Endothelial cell of hepatic sinusoid (primary cell): ENCODE measurements around the gene MAPKAPK3.

ENCODE experiments used
- in situ Hi-C: cut with HindIII; loops from 2 replicates; pipeline ENCODE4 v1.10.0; 2017; ENCODE audit warnings: low sequenced_read_pairs

MAPKAPK3 gene

DNA sequence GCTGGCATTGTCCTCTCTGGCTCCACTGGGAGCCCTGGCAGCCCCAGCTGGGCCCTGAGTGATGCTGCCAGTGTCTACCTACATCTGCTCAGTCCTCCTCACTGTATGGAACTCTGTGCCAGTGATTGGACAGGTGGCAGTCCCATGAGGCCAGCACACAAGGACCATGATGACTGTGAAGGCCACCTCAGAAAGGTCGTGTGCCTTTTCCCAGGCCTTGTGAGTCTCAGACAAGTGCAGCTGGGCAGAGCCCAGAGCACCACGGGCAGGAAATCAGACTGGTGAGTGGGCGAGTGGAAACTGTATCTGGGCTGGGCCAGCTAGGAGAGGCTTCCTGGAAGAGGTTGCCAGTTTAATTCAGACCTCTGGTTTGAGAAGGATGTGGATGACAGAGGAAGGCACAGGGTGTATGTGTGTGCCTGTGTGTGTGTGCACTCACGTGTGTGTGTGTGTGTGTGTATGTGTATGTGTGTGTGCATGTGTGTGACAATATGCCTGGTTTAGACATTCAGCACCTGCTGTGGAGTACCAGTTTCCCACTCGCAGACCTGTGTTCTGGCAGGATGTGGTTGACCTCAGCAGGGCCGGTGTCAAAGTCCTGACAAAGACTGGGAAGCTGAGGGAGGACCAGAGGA is 7.0 kb downstream of the MAPKAPK3 start:
- in situ Hi-C loops = loop anchor here (25.0 kb wide), 1 partner anchor 1038 kb away; the partner anchor contains the start of gene TEX264

DNA sequence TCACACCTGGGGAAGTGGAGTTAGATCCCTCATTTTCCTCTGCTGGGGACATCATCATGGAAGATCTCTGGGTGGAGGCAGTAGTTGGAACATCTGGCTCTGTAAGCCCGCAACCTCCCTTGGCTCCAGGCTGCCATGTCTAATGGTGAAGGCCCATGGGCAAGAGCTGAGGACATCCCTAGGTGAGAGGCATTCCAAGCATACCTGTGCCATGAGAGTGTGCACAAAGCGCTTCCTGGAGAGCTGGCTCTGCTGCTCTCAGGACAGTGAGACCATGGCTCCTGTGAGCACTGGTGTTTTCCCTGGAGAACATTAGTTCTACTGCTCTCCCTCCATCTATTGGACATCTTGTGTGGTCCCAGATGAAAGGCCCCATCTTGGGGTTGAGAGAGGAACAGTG is 7.7 kb downstream of the MAPKAPK3 start:
- in situ Hi-C loops = loop anchor here (25.0 kb wide), 1 partner anchor 1038 kb away; the partner anchor contains the start of gene TEX264

DNA sequence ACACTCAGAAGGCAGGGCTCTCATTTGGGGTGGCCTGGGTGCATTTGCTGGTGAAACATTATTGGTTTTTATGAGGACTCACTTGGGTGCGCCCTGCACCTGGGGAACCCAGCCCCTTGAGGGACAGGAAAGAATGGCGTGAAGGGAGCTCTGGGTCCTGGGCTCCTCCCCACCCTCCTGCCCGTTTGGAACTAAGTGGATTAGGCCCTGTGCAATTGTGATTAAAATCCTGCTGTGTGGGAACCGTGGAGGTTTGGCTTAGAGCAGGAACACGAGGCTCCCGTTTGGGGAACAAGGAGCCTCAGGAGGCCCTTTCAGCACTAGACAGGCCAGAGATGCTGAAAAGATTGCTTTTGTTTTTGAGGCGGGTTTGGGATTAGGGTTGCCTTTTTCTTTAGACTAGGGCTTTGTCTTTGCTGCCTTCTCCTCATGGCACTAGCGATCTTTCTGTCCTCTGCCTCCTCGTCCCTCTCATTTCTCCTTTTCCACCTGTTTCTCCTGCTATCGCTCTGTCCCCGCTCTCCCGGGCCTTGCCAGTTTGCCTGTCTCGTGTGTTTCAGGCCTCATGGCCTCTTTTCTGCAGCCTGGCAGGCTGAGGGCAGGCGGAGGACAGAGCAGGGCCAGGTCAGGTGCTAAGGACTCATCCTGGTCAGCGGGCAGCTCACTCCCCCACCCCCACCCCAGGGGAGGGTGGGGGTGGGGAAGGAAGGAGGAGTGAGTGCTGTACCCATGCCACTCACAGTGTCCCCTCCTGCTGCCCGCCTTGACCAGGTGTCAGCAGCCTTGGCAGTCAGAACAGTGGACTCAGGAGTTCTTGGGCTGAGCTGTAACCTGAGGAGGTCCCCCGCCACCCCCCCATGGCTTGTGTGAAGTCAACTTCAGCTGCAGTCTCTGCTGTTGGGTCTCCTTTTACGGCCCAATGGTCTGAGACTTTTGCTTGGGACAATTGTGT is 8.6 kb downstream of the MAPKAPK3 start:
- in situ Hi-C loops = no loop called here

DNA sequence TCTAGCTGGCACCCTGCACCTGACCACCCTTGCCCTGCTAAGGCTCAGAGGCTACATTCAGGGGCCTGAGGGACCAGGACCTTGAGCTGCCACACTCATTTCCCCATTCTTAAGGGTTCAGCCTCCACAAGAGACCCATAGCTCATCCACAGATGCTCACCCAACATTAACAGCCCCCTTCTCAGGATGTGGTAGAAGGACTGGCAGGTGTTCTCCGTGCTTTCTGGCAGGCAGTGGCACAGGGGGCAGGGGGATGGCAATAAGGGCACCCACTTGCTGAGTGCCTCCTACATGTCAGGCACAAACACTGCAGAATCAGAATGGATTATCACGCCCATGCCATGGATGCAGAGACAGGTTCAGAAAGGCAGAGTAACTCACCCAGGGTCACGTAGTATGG is 9.4 kb downstream of the MAPKAPK3 start:
- in situ Hi-C loops = no loop called here

DNA sequence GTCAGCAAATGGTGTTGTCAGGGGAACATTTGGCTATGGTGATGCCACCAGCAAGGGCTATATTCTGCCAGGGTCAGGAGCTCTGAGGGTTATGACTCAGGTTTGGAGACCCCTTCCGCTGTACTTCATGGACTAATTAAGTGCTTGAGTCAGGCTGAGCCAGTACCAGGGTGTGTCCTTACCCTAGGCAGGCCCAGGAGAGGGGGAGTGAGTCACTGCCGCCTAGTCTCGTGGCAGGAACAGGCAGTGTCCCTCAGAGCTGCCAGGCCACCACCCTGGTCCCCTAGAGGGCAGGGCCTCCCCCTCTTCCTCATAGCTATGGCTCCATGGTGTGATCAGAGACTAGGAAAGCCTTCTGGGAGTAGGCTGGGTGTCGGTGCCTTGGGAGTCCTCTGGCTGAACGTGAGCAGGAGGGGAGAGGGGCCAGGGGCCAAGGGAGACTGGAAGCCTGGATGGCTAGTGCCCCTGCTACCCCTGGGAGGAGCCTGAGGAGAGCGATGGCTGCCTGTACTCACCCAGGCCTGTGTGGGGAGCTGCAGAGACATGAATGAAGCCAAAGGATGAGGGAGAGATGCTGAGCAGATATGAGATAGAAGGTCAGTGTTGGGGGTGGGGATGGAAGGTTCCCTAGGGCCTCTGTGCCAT is 10.6 kb downstream of the MAPKAPK3 start:
- in situ Hi-C loops = no loop called here

- in situ Hi-C loops = no loop called here
Measured at GRCh38 chr3:50628601-50629000, 11.7 kb downstream of the MAPKAPK3 start.

GRCh38 chr3:50630394-50630793 is 13.4 kb downstream of the MAPKAPK3 start:
- in situ Hi-C loops = no loop called here

DNA sequence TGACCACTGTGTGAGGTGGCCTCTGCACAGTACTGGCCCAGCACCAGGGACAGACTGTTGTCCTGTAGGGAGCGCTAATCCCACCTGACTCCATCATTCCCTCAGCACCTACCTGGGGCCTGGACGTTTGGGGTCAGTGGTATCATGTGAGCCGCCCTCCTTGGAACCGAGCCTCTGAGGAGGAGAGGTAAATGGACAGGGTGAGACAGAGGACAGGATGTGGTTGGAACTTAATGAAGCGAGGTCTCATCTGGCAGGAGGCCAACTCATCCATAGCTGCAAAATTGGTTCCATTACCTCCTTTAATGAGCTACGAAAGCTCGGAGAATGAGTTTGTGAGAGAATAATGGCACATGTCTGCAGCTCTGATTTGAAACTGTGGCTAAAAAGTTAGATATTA is 13.9 kb downstream of the MAPKAPK3 start:
- in situ Hi-C loops = no loop called here

- in situ Hi-C loops = no loop called here
Measured at GRCh38 chr3:50632450-50632849, 15.5 kb downstream of the MAPKAPK3 start.

- in situ Hi-C loops = no loop called here
Measured at GRCh38 chr3:50633230-50633790, 16.4 kb downstream of the MAPKAPK3 start.

- in situ Hi-C loops = no loop called here
Measured at GRCh38 chr3:50635066-50635465, 18.1 kb downstream of the MAPKAPK3 start.

DNA sequence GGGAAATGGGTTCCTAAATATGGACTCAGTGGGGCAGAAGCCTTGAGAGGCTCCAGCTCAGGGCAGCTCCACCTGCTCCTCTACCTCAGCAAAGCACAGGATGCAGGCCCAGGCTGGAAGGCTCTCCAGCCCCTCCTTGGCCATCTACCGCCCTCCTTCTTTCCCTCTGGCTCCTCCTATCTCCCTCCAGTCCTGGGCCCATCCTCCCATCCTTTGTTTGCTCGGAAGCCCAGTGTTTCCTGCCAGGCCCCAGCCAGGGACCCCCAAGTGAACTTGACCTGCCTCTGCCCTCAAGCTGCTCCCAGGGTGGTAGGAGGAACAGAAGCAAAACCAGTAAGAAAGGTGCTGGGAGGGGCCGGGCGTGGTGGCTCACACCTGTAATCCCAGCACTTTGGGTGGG is 20.1 kb downstream of the MAPKAPK3 start:
- in situ Hi-C loops = no loop called here

DNA sequence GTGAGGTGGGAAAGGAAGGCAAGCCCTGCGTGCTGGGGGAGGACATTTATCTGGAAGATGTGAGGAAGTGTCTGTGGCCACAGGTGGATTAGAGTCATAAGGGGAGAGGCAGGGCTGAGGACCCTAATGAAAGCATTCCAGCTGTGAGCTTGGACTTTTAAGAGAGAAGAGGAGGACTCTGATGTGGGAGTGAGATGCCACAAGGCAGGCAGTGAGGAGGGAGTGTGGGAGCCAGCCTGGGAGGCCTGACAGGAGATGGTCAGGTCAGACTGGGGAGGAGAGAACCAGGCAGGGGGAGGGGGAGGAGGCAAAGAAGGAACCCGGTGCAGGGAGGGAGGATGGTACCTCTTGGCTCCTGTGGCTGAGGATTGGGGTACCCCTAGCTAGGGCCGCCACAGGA is 21.0 kb downstream of the MAPKAPK3 start:
- in situ Hi-C loops = no loop called here

DNA sequence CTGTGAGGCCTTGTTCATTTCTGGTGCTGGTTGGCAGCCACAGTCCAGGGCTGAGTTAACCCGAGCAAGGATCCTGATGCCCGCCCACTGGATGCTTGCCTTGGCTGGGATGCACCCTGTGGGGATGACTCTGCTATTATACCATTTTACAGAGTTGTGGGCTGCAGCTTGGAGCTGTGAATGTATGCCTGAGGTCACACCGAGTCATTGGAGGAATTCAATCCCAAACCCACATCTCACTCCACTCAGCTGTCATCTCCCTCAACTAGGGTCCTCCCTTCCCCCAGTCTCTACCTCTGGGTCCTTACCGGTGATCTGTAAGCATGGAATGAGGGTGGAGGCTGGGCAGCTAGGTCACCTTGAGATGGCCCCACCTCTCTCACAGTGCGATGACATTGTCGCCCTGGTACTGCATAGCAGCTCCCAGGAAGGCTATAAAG is 22.1 kb downstream of the MAPKAPK3 start:
- in situ Hi-C loops = no loop called here

DNA sequence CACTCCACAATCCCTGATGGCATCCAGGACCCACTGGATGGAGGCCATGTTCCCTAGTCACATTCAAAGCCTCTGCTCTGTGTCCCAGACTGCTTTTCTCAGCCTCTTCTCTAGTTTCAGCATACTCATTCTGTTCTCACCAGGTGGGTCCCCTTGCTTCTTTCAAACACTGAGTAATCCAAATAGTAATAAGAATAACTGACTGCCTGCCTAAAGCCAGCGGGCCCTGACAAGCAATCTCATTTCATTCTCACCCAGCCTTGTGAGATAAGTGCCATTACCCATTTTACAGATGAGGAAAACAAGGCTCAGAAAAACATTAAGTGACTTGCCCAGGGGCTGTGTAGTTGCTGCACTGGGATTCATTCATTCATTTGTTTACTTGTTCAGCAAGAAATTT is 25.4 kb downstream of the MAPKAPK3 start:
- in situ Hi-C loops = no loop called here

- in situ Hi-C loops = no loop called here
Measured at GRCh38 chr3:50644561-50644960, 27.6 kb downstream of the MAPKAPK3 start.

GRCh38 chr3:50645378-50645777 is 28.4 kb downstream of the MAPKAPK3 start:
- in situ Hi-C loops = no loop called here

DNA sequence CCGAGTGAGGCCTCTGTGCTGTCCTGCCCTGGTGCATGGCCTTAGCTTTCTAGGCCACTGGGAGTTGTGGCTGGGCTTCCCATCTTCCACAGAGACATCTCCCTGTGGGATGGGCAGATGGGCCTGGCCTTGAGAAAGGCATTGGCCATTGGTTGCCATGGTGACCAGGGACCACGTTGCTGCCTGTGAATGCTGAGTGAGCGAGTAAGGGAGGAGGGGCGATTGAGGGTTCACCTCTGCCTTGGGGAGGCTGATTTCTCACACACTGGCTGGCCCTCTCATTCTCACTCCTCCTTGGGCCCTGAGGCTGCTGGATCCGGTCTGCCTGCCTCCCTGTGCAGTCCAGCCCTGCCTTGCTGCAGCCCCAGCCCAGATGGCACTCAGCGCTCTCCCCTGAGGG is 31.4 kb downstream of the MAPKAPK3 start:
- in situ Hi-C loops = no loop called here

- in situ Hi-C loops = no loop called here
Measured at GRCh38 chr3:50648944-50649343, 32.0 kb downstream of the MAPKAPK3 start.

DNA sequence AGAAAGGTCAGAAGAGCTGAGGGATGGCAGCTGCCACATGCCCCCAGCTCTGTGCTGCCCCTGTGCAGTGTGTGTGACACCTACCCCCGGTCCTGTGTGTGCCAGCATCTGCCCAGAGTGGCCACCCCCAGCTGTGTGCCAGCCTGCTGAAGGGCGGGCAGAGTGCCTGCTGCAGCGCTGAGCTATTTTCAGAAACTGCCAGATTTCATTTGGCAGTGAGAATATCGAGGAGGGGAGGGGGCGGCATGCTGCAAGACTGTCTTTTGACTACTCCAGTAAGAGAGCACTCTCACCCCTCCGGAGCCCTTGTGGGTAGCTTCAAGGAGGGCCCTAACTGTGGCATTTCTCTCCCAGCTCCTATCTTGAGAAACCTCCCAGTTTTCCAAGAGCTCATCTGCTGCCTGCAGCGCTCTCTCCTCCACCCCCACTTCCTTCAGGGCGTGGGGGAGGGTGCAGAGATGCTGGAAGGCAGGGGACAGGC is 32.5 kb downstream of the MAPKAPK3 start:
- in situ Hi-C loops = no loop called here

GRCh38 chr3:50650018-50650417 is 33.1 kb downstream of the MAPKAPK3 start:
- in situ Hi-C loops = no loop called here
